ENCODE data around the gene LCN1.

The LCN1 gene

DNA sequence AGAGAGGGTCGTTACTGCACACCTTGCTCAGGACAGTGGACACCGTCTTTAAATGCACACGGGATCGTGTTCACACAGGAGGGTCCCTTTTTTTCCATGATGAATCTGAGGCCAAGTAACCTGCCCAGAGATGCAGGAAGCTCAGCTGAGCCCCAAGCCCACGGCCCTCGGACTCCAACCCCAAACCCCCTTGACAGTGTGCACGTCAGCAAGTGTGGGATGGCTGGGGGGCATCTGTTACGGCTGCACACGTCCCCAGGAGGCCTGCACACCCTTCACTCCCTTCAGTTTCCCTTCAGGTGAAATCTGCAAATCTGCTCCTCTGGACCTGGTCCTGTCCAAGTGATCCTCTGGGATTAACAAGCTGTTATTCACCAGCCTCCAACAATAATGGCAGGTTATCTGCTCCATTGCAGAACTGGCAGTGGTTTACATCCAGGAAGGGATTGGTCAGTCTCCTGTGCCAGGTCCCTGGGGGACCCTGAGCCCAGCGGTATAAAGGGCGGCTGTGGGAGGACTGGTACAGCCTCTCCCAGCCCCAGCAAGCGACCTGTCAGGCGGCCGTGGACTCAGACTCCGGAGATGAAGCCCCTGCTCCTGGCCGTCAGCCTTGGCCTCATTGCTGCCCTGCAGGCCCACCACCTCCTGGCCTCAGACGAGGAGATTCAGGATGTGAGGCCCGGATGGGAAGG, at the start of gene LCN1:
LCN1 (plus strand) TSS at position 525 of the 692 bp plus-strand sequence; CDS start at position 583, 58 bp downstream.
- no peak for DNase-seq

DNA sequence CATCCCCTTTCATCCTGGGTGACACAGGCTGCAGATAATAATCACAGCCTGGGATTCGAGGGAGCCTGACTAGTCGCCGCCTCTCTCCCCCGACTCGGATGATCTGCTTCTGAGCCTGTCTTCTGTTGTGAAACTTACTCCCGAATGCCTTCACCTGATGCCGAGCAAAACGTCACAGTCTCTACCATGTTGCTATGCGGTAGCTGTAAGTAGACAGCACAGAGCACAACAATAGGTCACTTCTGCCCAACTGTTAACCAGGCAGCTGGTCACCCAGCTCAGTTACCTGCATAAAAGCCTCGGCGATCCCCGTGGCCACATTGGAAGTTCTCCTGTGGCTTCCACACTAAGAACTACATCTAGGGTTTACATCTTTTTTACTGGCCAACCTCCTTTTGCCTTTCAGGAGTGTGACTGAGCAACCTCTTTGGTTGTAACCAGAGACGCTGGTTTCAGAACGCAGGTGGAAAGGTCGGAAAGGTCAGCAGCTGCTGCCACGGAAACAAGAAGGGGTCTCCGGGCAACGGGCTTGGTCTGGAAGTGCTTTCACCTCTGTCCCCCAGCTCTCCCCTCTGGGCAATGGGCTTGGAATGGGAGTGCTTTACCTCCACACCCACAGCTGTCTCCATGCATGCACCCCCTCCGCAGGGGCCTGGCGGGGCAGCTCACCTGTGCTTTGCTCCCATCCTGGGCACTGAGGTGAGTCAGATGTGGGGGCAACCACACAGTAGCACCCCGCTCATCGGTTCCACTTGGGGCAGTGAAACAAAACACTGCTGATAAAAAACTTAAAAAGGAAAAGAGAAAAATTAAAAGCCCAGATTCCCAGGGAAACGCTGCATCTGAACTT, 49.2 kb upstream of the LCN1 start:
- no peak for DNase-seq

GRCh38 chr9:135473972-135474543, 47.2 kb upstream of the LCN1 start:
- no peak for DNase-seq

DNA sequence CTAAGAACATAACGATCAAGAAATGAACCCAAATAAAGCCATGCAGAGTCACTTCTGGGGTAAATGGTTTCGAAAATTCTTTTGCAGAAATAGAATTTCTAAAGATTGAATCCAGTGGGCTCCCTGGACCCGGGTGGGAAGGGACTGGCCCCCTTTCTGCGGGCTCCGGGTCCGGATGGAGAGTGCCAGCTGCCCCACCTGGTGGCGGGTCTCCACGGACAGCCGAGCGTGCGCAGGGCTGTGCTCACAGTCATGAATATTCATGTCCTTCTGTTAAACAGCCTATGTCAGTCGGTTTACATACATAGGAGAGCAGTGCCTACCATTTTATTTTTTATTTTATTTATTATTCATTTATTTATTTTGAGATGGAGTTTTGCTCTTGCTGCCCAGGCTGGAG, 46.3 kb upstream of the LCN1 start:
- DNase-seq = no peak

DNA sequence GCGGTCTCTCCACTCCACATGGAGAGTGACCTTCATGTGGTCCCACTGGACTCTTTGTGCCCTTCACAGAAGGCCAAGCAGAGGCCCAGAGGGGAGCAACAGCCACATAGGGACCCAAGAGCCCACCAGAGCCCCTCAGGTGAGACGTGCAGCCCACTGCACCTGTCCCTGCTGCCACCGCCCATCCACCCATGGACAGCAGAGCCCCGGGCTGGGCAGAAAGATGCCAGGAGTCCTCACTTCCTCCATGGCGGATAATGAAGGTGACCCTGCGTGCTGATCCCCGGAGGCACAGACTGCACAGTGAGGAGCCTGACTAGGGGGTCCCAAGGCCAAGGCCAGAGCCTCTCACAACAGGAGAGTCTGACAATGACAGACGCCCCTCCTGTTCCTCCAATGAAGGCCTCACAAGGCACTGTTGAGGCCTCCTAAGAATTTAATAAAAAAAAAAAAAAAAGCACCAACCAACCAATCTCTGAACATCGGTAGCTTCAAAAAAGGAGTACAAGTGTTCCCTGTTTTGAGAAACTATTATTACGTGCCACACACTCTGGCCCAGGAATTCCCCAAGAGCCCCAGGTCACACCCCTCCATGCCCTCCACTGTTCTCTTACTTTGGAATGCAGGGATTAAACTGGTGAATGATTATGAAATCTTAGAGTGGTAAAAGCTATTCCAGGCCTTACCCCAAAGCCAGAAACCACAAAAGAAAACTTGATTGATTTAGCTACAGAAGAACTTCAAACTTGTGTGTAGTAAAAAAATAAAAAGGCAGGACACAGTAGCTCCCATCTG, 44.5 kb upstream of the LCN1 start:
- DNase-seq = no peak

DNA sequence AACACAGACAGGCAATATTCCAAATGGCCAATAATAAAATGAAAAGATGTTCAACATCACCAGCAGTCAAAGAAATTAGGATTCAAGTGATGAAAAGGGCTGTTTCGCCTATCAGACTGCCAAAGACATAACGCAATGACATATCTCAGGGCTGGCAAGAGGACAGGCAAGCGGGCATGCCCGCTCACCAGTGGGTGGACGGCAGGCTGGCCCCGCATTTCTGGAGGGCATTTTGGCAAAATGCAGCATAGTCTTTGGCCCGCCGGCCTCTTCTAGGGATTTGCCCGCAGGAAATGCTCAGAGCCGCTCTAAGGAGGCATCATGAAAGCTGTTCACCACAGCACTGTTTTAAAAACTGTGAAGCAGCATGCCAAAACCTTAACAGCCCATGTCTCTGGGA, 43.0 kb upstream of the LCN1 start:
- no peak for DNase-seq

- DNase-seq = no peak
Observed at GRCh38 chr9:135478829-135479468, 42.3 kb upstream of the LCN1 start.

DNA sequence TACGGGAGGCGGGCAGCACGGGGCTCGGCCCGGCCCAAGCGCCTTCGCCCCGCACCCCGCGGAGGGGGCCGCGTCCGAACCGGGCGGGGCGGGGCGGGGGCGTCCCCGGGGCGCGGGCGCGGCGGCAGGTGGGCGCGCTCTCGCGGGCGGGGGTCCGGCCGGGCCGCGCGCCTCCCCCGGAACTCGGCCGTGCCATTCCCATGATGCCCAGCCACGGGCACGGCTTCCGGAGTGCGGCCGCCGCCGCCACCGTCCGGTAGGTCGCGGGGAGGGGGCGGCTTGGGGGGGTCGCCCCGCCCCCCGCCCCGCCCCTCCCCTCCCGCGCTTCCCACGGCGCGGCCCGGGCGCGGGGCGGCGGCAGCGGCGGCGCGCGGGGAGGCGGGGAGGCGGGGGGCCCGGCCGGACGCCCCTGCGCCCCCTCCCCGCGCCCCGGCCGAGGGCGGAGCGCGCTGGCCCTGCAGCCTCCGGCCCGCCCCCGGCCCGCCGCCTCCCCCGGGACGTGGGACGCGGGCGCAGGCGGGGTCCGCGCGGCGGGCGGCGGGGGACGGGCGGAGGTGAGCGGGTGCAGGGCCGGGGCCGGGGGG, 41.7 kb upstream of the LCN1 start, which contains the start of gene PPP1R26:
PPP1R26 (plus strand) TSS at position 314 of the 584 bp plus-strand sequence. CDS start 4,729 bp downstream, outside the sequence.
- DNase-seq = no peak

DNA sequence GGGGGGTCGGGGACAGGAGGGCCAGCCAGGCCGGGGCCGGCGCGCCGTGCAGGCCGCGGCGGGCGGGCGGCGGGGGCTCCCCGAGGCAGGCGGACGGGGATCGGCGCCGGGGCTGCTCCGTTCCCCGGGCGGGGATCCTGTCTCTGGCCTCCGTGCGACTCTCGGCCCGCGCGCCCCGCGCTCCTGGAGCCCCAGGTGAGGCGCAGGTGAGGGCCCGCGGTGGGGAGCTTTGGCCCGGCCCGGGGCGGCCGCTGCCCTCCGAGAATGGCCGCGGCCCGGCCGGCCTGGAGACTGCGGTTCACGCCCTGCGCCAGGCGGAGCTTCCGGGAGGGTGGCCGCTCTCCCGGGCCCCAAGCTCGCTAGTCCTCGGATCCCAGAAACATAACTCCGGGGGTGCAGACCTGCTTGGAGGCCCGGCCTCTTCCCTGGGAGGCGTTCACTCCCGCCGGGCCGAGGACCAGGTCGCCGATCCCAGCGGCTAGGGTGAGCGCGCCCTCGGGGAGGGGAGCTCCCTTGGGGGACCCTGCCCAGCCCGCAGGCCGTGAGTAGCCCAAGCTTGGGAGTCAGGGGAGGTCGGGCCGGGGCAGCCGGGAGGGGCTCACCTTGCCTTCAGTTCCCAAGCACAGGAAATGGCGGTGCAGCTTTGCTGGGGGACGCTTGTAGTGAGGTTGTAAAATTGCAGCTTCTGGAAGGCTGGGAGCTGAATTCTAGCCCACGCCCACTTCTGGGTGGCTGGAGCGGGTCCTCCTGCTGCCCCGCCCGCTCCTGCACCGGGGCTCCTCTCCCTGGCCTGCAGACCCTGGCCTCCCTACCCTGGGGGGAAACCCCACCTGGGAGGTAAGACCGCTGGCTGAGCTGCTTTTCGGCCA, 40.9 kb upstream of the LCN1 start:
- DNase-seq = no peak

DNA sequence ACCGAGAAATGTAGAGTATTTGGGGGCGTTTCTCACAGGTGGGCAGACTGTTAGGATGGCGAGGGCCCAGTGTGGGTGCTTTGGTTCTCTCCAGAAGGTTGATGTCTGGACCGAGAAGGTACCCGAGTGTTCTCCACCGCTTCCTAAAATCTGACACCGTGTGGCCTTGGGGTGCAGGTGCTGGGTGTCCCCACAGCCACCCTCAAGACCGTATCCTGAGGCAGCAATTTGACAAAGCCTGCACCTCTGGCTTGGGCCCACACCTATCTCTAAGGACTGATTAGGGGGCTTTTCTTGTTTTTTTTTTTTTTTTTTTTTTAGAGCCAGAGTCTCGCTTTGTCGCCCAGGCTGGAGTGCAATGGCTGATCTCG, 40.3 kb upstream of the LCN1 start:
- DNase-seq = no peak

DNA sequence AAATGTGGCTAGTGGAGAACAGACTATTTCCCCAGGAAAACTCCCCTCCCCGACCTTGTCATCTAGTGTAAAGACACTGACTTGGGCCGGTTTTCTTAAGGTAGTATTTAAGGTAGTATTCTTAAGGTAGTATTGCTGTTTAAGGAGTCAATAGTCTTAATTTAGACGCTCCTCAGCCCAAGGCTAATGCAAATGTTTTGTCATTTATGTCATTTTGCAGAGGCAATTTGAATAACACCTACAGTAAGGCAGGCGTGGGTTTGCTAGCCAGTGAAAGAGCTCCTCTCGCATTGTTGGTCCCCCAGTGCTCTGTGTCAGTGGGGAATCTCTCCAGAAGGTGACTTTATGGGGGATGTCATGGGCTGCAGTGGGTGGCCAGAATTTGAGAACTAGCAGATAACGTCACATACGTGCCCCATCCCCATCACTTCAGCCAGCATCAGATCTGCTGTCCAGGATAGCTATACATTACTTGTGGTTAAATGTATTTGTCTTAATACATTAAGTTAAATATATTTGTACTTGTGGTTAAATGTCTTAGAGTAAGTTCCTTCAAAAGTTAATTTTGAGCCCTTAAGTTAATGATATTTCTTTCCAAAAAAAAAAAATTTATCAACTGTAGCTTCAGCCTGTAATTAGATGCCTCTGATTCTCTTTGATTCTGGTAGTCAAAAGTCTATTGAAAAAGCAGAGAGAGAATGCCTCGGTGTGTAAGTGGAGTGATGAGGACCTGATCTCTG, 39.1 kb upstream of the LCN1 start:
- no peak for DNase-seq

GRCh38 chr9:135484460-135485277, 36.6 kb upstream of the LCN1 start:
- DNase-seq = no peak

- no peak for DNase-seq
Observed at GRCh38 chr9:135485385-135485784, 35.9 kb upstream of the LCN1 start.

DNA sequence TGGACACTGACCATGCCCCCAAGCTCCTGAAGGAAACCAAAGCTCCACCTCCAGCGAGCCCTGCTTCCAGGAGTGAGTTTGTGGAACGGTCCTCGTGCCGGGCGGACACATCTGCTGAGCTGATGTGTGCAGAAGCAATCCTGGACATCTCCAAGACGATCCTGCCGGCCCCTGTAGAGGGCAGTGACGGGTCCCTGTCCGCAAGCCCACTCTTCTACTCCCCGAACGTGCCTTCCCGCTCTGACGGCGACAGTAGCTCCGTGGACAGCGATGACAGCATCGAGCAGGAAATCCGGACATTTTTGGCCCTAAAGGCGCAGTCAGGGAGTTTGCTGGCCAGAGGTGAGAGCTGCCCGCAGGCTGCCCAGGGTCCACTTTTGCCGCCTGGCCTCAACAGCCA, 35.4 kb upstream of the LCN1 start:
- no peak for DNase-seq

DNA sequence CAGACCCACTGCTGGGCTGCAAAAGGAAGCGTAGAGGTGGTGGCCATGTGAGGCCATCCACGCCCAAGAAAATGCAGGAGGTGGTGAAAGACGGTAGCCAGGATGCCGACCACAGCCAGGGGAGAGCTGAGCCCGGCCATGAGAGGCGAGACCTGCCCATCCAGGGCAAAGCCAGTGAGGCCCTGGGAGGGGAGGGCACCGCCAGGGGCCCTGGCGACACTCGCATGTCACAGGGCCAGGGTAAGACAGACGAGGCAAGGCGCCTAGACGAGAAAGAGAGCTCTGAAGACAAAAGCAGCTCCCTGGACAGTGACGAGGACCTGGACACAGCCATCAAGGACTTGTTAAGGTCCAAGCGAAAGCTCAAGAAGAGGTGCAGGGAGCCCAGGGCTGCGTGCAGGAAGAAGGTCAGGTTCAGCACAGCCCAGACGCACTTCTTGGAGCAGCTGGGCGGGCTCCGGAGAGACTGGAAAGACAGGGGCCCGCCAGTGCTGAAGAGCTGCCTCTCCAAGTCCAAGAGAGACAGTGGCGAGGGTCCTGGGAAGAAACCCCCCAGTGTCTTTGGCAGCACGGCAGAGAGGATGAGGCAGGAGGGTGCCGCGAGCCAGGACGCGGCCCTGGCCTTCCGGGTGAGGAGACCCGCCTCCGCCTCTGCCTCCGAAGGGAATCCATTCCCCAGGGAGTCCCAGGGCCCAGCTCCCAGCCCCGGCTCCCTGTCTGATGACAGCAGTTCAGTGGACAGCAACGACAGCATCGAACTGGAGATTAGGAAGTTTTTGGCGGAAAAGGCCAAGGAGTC, 34.8 kb upstream of the LCN1 start:
- DNase-seq = no peak

- no peak for DNase-seq
Observed at GRCh38 chr9:135487281-135488012, 33.8 kb upstream of the LCN1 start.

DNA sequence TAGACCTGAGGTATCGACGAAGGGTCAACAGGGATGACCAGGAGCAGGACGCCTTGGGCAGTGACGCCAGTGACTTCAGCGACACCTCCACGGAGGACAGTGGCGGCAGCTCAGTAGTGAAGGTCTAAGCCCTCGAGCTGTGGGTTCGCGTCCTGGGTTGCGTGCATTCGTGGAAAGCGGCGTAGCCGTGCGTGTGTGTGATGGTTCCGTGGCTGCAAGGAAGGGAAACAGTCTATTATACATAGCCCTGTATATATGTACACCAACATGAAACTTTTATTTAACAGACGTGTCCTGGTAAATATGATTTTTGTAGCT, 33.3 kb upstream of the LCN1 start:
- no peak for DNase-seq

GRCh38 chr9:135488527-135488926, 32.7 kb upstream of the LCN1 start:
- DNase-seq = no peak

All from DMS153 (cell line).